GM21529 (cell line): ENCODE data around the gene FXYD2.
"Not testable (repeated sequence)": the region's sequence is repeated elsewhere in the genome, so short reads cannot be mapped to it uniquely, and the experiment has no call there.

Experiments used
- ATAC-seq: cut with Tn5 transposase; IDR thresholded peaks from one replicate; pipeline ENCODE4 v1.9.1; 2021; ENCODE audit not compliant: unreplicated experiment

The FXYD2 gene

GRCh38 chr11:117824571-117825537 is at the start of gene FXYD2:
FXYD2 (minus strand) TSS chr11:117824744; CDS start chr11:117824678, 66 bp downstream.
- ATAC-seq: no peak

- ATAC-seq: no peak
These were observed 49.2 kb upstream of the FXYD2 start for GRCh38 chr11:117873828-117874125.

- no peak for ATAC-seq
These were observed 48.7 kb upstream of the FXYD2 start for GRCh38 chr11:117872975-117873827.

GRCh38 chr11:117872420-117872961 is 47.9 kb upstream of the FXYD2 start:
- no peak for ATAC-seq

- ATAC-seq: no peak
These were observed 47.2 kb upstream of the FXYD2 start for GRCh38 chr11:117871784-117872183.

- ATAC-seq: no peak
These were observed 46.6 kb upstream of the FXYD2 start for GRCh38 chr11:117871160-117871559.

- no peak for ATAC-seq
These were observed 45.8 kb upstream of the FXYD2 start for GRCh38 chr11:117870103-117870952.

GRCh38 chr11:117869604-117870003 is 45.1 kb upstream of the FXYD2 start:
- ATAC-seq: no peak

- no peak for ATAC-seq
These were observed 44.4 kb upstream of the FXYD2 start for GRCh38 chr11:117868815-117869561.

- ATAC-seq: no peak
These were observed 43.5 kb upstream of the FXYD2 start for GRCh38 chr11:117868088-117868487.

GRCh38 chr11:117866526-117866925 is 42.0 kb upstream of the FXYD2 start:
- ATAC-seq: no peak

- ATAC-seq: not testable (repeated sequence)
These were observed 41.0 kb upstream of the FXYD2 start for GRCh38 chr11:117865546-117865945.

- no peak for ATAC-seq
These were observed 38.8 kb upstream of the FXYD2 start for GRCh38 chr11:117863383-117863782.

GRCh38 chr11:117862753-117863152 is 38.2 kb upstream of the FXYD2 start:
- no peak for ATAC-seq

- ATAC-seq: no peak
These were observed 37.6 kb upstream of the FXYD2 start for GRCh38 chr11:117862019-117862725.

- no peak for ATAC-seq
These were observed 36.8 kb upstream of the FXYD2 start for GRCh38 chr11:117861151-117862018.

GRCh38 chr11:117860139-117860538 is 35.6 kb upstream of the FXYD2 start:
- ATAC-seq: no peak

- ATAC-seq: no peak
These were observed 35.1 kb upstream of the FXYD2 start for GRCh38 chr11:117859488-117860112.
